DND-41 (cell line): Measurements from ENCODE around the gene ADARB2.

Experiments
- ATAC-seq: fragments of 200-7000 bp; cut with Tn5 transposase; 3 replicates; pipeline ENCODE4 v1.9.1; 2021; ENCODE audit warnings: low read depth; ENCODE audit not compliant: insufficient read depth
- DNase-seq: peaks from one replicate; pipeline ENCODE4 v3.0.0-alpha.2; 2020
- H2AFZ ChIP-seq: 2 replicates; pipeline ENCODE4 v1.6.0; 2012; ENCODE audit warnings: low read depth, low read length
- H3K27ac ChIP-seq: 2 replicates; pipeline ENCODE4 v1.5.1; 2012; ENCODE audit warnings: low read length, inconsistent platforms
- H3K27me3 ChIP-seq: fragments of 200-600 bp; sonication (generic); 2 replicates; pipeline ENCODE4 v1.6.0; 2012; ENCODE audit warnings: low read length, mild to moderate bottlenecking, inconsistent platforms; ENCODE audit not compliant: insufficient read depth, poor library complexity
- H3K36me3 ChIP-seq: 2 replicates; pipeline ENCODE4 v1.5.1; 2012; ENCODE audit warnings: low read length, inconsistent platforms; ENCODE audit not compliant: insufficient read depth
- H3K4me1 ChIP-seq: 2 replicates; pipeline ENCODE4 v1.5.1; 2012; ENCODE audit warnings: mild to moderate bottlenecking, low read length; ENCODE audit not compliant: insufficient read depth
- H3K4me2 ChIP-seq: 2 replicates; pipeline ENCODE4 v1.6.0; 2012; ENCODE audit warnings: mild to moderate bottlenecking, moderate library complexity, low read length, inconsistent platforms; ENCODE audit not compliant: insufficient read depth
- H3K4me3 ChIP-seq, 2 experiments: fragments of 200-600 bp in 1 of 2; shearing (Covaris generic) in 1 of 2; 2 replicates each; pipeline ENCODE4 v1.5.1; 2012 to 2016; ENCODE audit warnings: inconsistent platforms in 2 of 2, low read length in 2 of 2, mild to moderate bottlenecking in 2 of 2, low read depth in 1 of 2, moderate library complexity in 1 of 2
- H3K79me2 ChIP-seq: 2 replicates; pipeline ENCODE4 v1.6.0; 2012; ENCODE audit warnings: low read length, inconsistent platforms; ENCODE audit not compliant: insufficient read depth
- H3K9ac ChIP-seq: 2 replicates; pipeline ENCODE4 v1.6.0; 2012; ENCODE audit warnings: low read depth, mild to moderate bottlenecking, inconsistent platforms, low read length, moderate library complexity
- H3K9me3 ChIP-seq: 2 replicates; pipeline ENCODE4 v1.5.1; 2012; ENCODE audit warnings: low read length, moderate library complexity, mild to moderate bottlenecking, inconsistent platforms; ENCODE audit not compliant: insufficient read depth, severe bottlenecking
- H4K20me1 ChIP-seq: 2 replicates; pipeline ENCODE4 v1.6.0; 2012; ENCODE audit warnings: low read length; ENCODE audit not compliant: insufficient read depth
- CTCF ChIP-seq: IDR thresholded peaks from 2 replicates; pipeline ENCODE4 v1.5.1; 2012; ENCODE audit warnings: borderline replicate concordance, low read length, moderate library complexity, mild to moderate bottlenecking; ENCODE audit not compliant: poor library complexity, severe bottlenecking; ENCODE audit errors: extremely low read depth
- EZH2 ChIP-seq: IDR thresholded peaks from 3 replicates; pipeline ENCODE4 v1.6.1; 2012; ENCODE audit warnings: borderline replicate concordance, low read depth, mild to moderate bottlenecking, moderate library complexity, low read length, inconsistent platforms; ENCODE audit not compliant: severe bottlenecking

The ADARB2 gene

GRCh38 chr10:1573981-1574380, 163.3 kb downstream of the ADARB2 start:
- Histone ChIP-seq H3K36me3 (no peaks in the 10 kb centered on the region), H3K4me2 (no peak overlapping the region), H3K4me3 (no peak overlapping the region), H4K20me1 (no peaks in the 10 kb centered on the region), H3K27me3 (no peaks in the 10 kb centered on the region), H3K79me2 (no peaks in the 10 kb centered on the region), H3K9me3 (no peaks in the 10 kb centered on the region), H2AFZ (no peak overlapping the region), H3K9ac (no peak overlapping the region), H3K4me1 (peaks cover 36% of the 10 kb centered on the region), H3K27ac (no peak overlapping the region)
- DNase-seq (no peak), ATAC-seq (no peak)
- TF ChIP-seq EZH2 (no peak), CTCF (no peak)

- H3K4me2 ChIP-seq = no peak overlapping the region
- no peak overlapping the region for H2AFZ ChIP-seq
- no peak overlapping the region for H3K9ac ChIP-seq
- no peak overlapping the region for H3K4me3 ChIP-seq
- H3K4me1 ChIP-seq = peaks cover 36% of the 10 kb centered on the region
- H4K20me1 ChIP-seq = no peaks in the 10 kb centered on the region
- H3K27ac ChIP-seq = no peak overlapping the region
- H3K9me3 ChIP-seq = no peaks in the 10 kb centered on the region
- H3K27me3 ChIP-seq = no peaks in the 10 kb centered on the region
- no peaks in the 10 kb centered on the region for H3K36me3 ChIP-seq
- no peak for ATAC-seq
- no peak for DNase-seq
- no peaks in the 10 kb centered on the region for H3K79me2 ChIP-seq
- no peak for TF ChIP-seq EZH2
- TF ChIP-seq CTCF = no peak
These were observed 163.9 kb downstream of the ADARB2 start for GRCh38 chr10:1573334-1573969.

- no peak overlapping the region for H2AFZ ChIP-seq
- H3K27me3 ChIP-seq = no peaks in the 10 kb centered on the region
- no peak for TF ChIP-seq EZH2
- no peak for TF ChIP-seq CTCF
- ATAC-seq (0 out of 3 replicates have a peak, but pooled peaks have one; percentile 7), DNase-seq (no peak)
- H3K9me3 ChIP-seq = no peaks in the 10 kb centered on the region
- no peaks in the 10 kb centered on the region for H3K36me3 ChIP-seq
- H3K79me2 ChIP-seq = no peaks in the 10 kb centered on the region
- H4K20me1 ChIP-seq = no peaks in the 10 kb centered on the region
- no peak overlapping the region for H3K4me3 ChIP-seq
- H3K4me1 ChIP-seq = peaks cover 41% of the 10 kb centered on the region
- H3K27ac ChIP-seq = no peak overlapping the region
- H3K4me2 ChIP-seq = no peak overlapping the region
- no peak overlapping the region for H3K9ac ChIP-seq
These were observed 164.6 kb downstream of the ADARB2 start for GRCh38 chr10:1572519-1573333.
